Loucy (cell line): ENCODE measurements around the gene PDZD4.

ENCODE experiments used
- H2AFZ ChIP-seq: fragments of 200-600 bp; sonication (generic); 2 replicates; pipeline ENCODE4 v1.6.0; 2016; ENCODE audit warnings: antibody characterized with exemption, mild to moderate bottlenecking, low read length, moderate library complexity
- H3F3A ChIP-seq: fragments of 200-600 bp; 2 replicates; pipeline ENCODE4 v1.6.0; 2016; ENCODE audit warnings: antibody characterized with exemption, low read depth, mild to moderate bottlenecking
- H3K27me3 ChIP-seq: fragments of 200-600 bp; sonication (generic); 2 replicates; pipeline ENCODE4 v1.6.1; 2014; ENCODE audit warnings: low read length, mild to moderate bottlenecking; ENCODE audit not compliant: insufficient read depth, poor library complexity, severe bottlenecking
- H3K36me3 ChIP-seq: fragments of 200-600 bp; sonication (generic); 2 replicates; pipeline ENCODE4 v1.6.1; 2016; ENCODE audit warnings: low read length; ENCODE audit not compliant: insufficient read depth
- H3K4me1 ChIP-seq: fragments of 200-600 bp; sonication (generic); 2 replicates; pipeline ENCODE4 v1.5.1; 2014; ENCODE audit warnings: low read length, mild to moderate bottlenecking; ENCODE audit not compliant: insufficient read depth, poor library complexity, severe bottlenecking
- H3K4me2 ChIP-seq: fragments of 200-600 bp; sonication (generic); 2 replicates; pipeline ENCODE4 v1.6.0; 2014; ENCODE audit warnings: antibody characterized with exemption, low read length, low read depth, mild to moderate bottlenecking; ENCODE audit not compliant: poor library complexity, severe bottlenecking
- H3K4me3 ChIP-seq: fragments of 200-600 bp; sonication (generic); 2 replicates; pipeline ENCODE4 v1.5.1; 2014; ENCODE audit warnings: low read length, mild to moderate bottlenecking, mixed read lengths; ENCODE audit not compliant: poor library complexity, severe bottlenecking
- H3K79me2 ChIP-seq: fragments of 200-600 bp; sonication (generic); 2 replicates; pipeline ENCODE4 v1.6.1; 2014; ENCODE audit warnings: low read length; ENCODE audit not compliant: insufficient read depth
- H3K9ac ChIP-seq: fragments of 200-600 bp; sonication (generic); 2 replicates; pipeline ENCODE4 v1.6.0; 2014; ENCODE audit warnings: mild to moderate bottlenecking, low read depth, low read length, moderate library complexity; ENCODE audit not compliant: poor library complexity, severe bottlenecking
- H3K9me2 ChIP-seq: fragments of 200-600 bp; sonication (generic); replicated peaks from 2 replicates; pipeline ENCODE4 v1.6.1; 2016; ENCODE audit warnings: low read depth, low read length, mixed read lengths
- H3K9me3 ChIP-seq: fragments of 200-600 bp; sonication (generic); 2 replicates; pipeline ENCODE4 v1.6.1; 2014; ENCODE audit warnings: mild to moderate bottlenecking, antibody characterized with exemption, low read length, low read depth; ENCODE audit not compliant: insufficient read depth
- H4K20me1 ChIP-seq: fragments of 200-600 bp; sonication (generic); 2 replicates; pipeline ENCODE4 v1.6.0; 2014; ENCODE audit warnings: antibody characterized with exemption, low read length, mild to moderate bottlenecking; ENCODE audit not compliant: insufficient read depth, poor library complexity, severe bottlenecking
- EZH2phosphoT487 ChIP-seq: fragments of 200-600 bp; IDR thresholded peaks from 2 replicates; pipeline ENCODE4 v1.6.1; 2018; ENCODE audit warnings: antibody characterized with exemption, mild to moderate bottlenecking, moderate library complexity, borderline replicate concordance
- TF ChIP-seq, protein P1 (sequence below): fragments of 200-600 bp; sonication (generic); conservative IDR thresholded peaks from 2 replicates; pipeline ENCODE4 v1.5.1; 2014; ENCODE audit warnings: mild to moderate bottlenecking, antibody characterized with exemption, low read length

The PDZD4 gene

GRCh38 chrX:153776611-153777045, 53.7 kb downstream of the PDZD4 start:
- Histone ChIP-seq H3K79me2 (no peaks in the 10 kb centered on the region), H3K27me3 (no peaks in the 10 kb centered on the region), H3K9me3 (no peaks in the 10 kb centered on the region), H4K20me1 (no peaks in the 10 kb centered on the region), H2AFZ (no peak overlapping the region), H3K4me1 (no peaks in the 10 kb centered on the region), H3K36me3 (no peaks in the 10 kb centered on the region), H3K9ac (no peak overlapping the region), H3F3A (no peaks in the 10 kb centered on the region), H3K9me2 (no peaks in the 10 kb centered on the region), H3K4me2 (no peak overlapping the region), H3K4me3 (no peak overlapping the region)
- TF ChIP-seq EZH2phosphoT487, result no peak
- TF ChIP-seq, protein P1, sequence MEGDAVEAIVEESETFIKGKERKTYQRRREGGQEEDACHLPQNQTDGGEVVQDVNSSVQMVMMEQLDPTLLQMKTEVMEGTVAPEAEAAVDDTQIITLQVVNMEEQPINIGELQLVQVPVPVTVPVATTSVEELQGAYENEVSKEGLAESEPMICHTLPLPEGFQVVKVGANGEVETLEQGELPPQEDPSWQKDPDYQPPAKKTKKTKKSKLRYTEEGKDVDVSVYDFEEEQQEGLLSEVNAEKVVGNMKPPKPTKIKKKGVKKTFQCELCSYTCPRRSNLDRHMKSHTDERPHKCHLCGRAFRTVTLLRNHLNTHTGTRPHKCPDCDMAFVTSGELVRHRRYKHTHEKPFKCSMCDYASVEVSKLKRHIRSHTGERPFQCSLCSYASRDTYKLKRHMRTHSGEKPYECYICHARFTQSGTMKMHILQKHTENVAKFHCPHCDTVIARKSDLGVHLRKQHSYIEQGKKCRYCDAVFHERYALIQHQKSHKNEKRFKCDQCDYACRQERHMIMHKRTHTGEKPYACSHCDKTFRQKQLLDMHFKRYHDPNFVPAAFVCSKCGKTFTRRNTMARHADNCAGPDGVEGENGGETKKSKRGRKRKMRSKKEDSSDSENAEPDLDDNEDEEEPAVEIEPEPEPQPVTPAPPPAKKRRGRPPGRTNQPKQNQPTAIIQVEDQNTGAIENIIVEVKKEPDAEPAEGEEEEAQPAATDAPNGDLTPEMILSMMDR, result no peak

DNA sequence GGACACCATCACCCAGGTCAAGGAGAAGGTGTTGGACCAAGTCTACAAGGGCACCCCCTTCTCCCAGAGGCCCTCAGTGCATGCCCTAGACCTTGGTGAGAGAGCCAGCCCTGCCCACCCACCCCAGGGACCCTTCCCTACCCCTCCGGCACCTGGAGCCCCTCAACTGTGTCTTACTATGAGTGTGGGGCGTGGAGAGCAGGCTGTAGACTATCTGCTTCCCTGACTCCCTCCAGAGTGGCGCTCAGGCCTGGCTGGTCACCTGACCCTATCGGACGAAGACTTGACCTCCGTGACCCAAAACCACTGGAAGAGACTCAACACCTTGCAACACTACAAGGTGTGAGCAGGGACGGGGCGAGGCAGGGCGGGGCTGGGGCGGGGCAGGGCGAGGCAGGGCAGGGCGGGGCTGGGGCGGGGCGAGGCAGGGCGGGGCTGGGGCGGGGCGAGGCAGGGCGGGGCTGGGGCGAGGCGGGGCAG, 54.2 kb downstream of the PDZD4 start:
- no peaks in the 10 kb centered on the region for H3K4me1 ChIP-seq
- H3K9me2 ChIP-seq, result no peaks in the 10 kb centered on the region
- H3K27me3 ChIP-seq, result no peaks in the 10 kb centered on the region
- no peaks in the 10 kb centered on the region for H3F3A ChIP-seq
- no peak overlapping the region for H3K4me2 ChIP-seq
- no peak overlapping the region for H2AFZ ChIP-seq
- no peaks in the 10 kb centered on the region for H4K20me1 ChIP-seq
- H3K9me3 ChIP-seq, result no peaks in the 10 kb centered on the region
- H3K79me2 ChIP-seq, result no peaks in the 10 kb centered on the region
- no peak for TF ChIP-seq EZH2phosphoT487
- TF ChIP-seq, protein P1, result no peak
- H3K9ac ChIP-seq, result no peak overlapping the region
- H3K36me3 ChIP-seq, result no peaks in the 10 kb centered on the region
- no peak overlapping the region for H3K4me3 ChIP-seq

DNA sequence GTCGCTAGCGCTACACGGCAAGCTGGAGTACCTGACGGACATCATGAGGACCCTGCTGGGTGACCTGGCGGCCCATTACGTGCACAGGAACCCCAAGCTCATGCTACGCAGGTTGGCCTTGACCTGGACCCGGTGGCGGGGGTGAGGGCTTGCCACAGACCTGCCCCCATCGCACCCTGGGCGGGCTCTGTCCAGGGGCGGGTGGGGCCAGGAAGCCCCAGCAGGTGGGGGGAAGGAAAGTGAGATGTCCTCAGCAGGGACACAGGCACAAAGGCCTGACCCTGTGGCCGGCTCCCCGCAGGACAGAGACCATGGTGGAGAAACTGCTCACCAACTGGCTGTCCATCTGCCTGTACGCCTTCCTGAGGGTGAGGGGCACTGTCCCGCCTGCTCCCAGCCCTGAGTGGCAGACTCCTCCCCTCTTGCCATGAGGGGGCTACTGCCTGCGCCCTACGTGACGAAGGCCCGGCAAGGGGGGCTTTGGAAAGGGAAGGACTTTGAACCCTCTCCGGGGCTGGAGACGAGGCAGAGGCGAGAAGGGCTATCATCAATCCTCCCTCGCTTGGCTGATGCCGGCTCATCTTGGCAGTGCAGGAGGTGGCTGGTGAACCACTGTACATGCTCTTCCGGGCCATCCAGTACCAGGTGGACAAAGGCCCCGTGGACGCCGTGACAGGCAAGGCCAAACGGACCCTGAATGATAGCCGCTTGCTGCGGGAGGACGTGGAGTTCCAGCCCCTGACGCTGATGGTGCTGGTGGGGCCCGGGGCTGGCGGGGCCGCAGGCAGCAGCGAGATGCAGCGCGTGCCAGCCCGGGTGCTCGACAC, 54.8 kb downstream of the PDZD4 start:
- Histone ChIP-seq H3K4me3 (no peak overlapping the region), H3K9me2 (no peaks in the 10 kb centered on the region), H3K27me3 (no peaks in the 10 kb centered on the region), H3K79me2 (no peaks in the 10 kb centered on the region), H3F3A (no peaks in the 10 kb centered on the region), H3K4me2 (no peak overlapping the region), H2AFZ (no peak overlapping the region), H4K20me1 (no peaks in the 10 kb centered on the region), H3K9me3 (no peaks in the 10 kb centered on the region), H3K9ac (no peak overlapping the region), H3K36me3 (no peaks in the 10 kb centered on the region), H3K4me1 (no peaks in the 10 kb centered on the region)
- TF ChIP-seq, protein P1, result no peak
- TF ChIP-seq EZH2phosphoT487, result no peak
